ENCODE measurements around the gene ZNF511.

DNA sequence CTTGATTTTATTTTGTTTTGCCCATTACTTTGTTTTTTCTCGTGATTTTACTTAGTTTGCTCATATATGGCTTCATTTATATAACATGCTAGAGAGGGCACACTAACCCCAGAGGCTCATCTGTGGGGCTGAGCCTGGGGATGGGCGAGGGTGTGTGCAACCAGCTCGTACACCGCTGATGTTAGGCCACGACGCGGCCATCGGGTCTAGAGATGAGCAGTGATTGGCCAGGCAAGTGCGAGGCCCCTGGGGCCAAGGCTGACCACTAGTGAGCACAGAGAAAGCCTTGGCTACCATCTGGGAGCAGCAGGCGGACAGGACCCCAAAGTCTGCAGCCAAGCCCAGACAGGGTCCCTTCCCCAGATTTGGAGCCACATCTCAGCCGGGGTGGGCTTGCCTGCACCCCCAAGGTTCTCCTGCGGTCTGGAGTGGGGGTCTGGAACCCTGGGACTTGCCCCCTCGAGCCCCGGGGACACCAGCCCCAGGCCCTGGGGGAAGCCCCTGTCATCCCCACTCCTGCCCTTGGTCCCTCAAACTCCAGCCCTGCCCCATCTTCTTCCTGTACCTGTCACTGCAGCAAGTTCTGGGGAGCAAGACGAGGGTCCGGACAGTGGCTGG, 45.4 kb downstream of the ZNF511 start:
- TF ChIP-seq, protein P1, sequence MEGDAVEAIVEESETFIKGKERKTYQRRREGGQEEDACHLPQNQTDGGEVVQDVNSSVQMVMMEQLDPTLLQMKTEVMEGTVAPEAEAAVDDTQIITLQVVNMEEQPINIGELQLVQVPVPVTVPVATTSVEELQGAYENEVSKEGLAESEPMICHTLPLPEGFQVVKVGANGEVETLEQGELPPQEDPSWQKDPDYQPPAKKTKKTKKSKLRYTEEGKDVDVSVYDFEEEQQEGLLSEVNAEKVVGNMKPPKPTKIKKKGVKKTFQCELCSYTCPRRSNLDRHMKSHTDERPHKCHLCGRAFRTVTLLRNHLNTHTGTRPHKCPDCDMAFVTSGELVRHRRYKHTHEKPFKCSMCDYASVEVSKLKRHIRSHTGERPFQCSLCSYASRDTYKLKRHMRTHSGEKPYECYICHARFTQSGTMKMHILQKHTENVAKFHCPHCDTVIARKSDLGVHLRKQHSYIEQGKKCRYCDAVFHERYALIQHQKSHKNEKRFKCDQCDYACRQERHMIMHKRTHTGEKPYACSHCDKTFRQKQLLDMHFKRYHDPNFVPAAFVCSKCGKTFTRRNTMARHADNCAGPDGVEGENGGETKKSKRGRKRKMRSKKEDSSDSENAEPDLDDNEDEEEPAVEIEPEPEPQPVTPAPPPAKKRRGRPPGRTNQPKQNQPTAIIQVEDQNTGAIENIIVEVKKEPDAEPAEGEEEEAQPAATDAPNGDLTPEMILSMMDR (IDR thresholded peaks at IDR 0.05): no peak
- TF ChIP-seq POLR2A (IDR thresholded peaks at IDR 0.05): no peak
